Measurements from ENCODE around the gene CENPW. TPM values are rescaled to one million over a fixed set of nuclear protein-coding genes. Genes with fewer than 3 reads are reported as not detected.

The CENPW gene
- total and polyA plus RNA-seq, 9 of the 15 experiments (the other 6 are each of a cell fraction or from before 2014, with no cell fraction given): 48.7 to 285 (median 82.8) TPM

- Histone ChIP-seq H3K36me3 (ENCODE audit: control insufficient read depth, insufficient read depth, low read length) (no peaks in the 10 kb centered on the region), H2AFZ (ENCODE audit: low read depth, low read length) (no peak overlapping the region), H3K4me1 (replicated peaks in 1 of 2; ENCODE audit: control insufficient read depth in 2 of 2, insufficient read depth in 2 of 2, low read length in 2 of 2) (no peaks in the 10 kb centered on the region; a peak in 1 of 5 replicates), H3K27me3 (ENCODE audit: control insufficient read depth in 2 of 2, insufficient read depth in 2 of 2, low read length in 2 of 2) (no peaks in the 10 kb centered on the region), H3K79me2 (ENCODE audit: control insufficient read depth, insufficient read depth, low read length) (no peaks in the 10 kb centered on the region), H3K4me2 (ENCODE audit: insufficient read depth, low read length) (no peak overlapping the region), H4K20me1 (replicated peaks; ENCODE audit: control insufficient read depth, insufficient read depth, low read length) (no peaks in the 10 kb centered on the region), H3K9ac (ENCODE audit: insufficient read depth in 1 of 2, low read depth in 2 of 2, low read length in 2 of 2) (no peak overlapping the region), H3K4me3 (no peak overlapping the region), H3K27ac (ENCODE audit: extremely low read depth, low read depth, low read length) (no peak overlapping the region), H3K9me3 (replicated peaks; ENCODE audit: control insufficient read depth, insufficient read depth, low read depth, low read length) (no peaks in the 10 kb centered on the region), H3K9me1 (ENCODE audit: control insufficient read depth, insufficient read depth, low read length) (no peaks in the 10 kb centered on the region)
- POLR2A ChIA-PET: no interaction called here
- in situ Hi-C loops (cut with MboI) (loop anchor here (25.0 kb wide), 1 partner anchor 296 kb away; no protein-coding TSS in a partner anchor), intact Hi-C loops (cut with micrococcal nuclease) (no loop called here)
- no TSS peak for BruUV-seq (replicated peaks)
- CTCF ChIA-PET (ENCODE audit: low intra/inter-chr PET ratio): no interaction called here
- no peak for FAIRE-seq
- ATAC-seq: no peak
- DNase-seq (ENCODE audit: extremely low read depth in 1 of 4, low spot score in 3 of 4): no peak
- TF ChIP-seq DEAF1 (CRISPR knock-in tag; IDR thresholded peaks at IDR 0.05) (no peak), JUN (IDR thresholded peaks at IDR 0.05; ENCODE audit: borderline replicate concordance, low read depth, low read length) (no peak), JUN (CRISPR knock-in tag; IDR thresholded peaks at IDR 0.05; ENCODE audit: borderline replicate concordance) (no peak), RREB1 (CRISPR knock-in tag; IDR thresholded peaks at IDR 0.05) (no peak), MAFF (IDR thresholded peaks at IDR 0.05; ENCODE audit: low read length) (peak; percentile 31; the same call in 1 of the 2 replicates), SP1 (CRISPR knock-in tag; IDR thresholded peaks at IDR 0.05) (no peak), MAFG (tag; conservative IDR thresholded peaks at IDR 0.05) (peak; percentile 28; the same call in 1 of the 2 replicates), LARP7 (IDR thresholded peaks at IDR 0.05) (no peak), EZH2 (IDR thresholded peaks at IDR 0.05; ENCODE audit: borderline replicate concordance, low read depth, low read length) (no peak), ZNF282 (CRISPR knock-in tag; IDR thresholded peaks at IDR 0.05) (no peak), TAF1 (IDR thresholded peaks at IDR 0.05; ENCODE audit: control insufficient read depth, extremely low read depth, insufficient read depth, low read length, severe bottlenecking) (no peak), C11orf30 (IDR thresholded peaks at IDR 0.05; ENCODE audit: low read depth) (peak; percentile 52; the same call in 1 of the 2 replicates), ZNF76 (CRISPR knock-in tag; IDR thresholded peaks at IDR 0.05; ENCODE audit: borderline replicate concordance) (no peak), CHD4 (IDR thresholded peaks at IDR 0.05; ENCODE audit: insufficient read depth, insufficient replicate concordance, low read depth, low read length, poor library complexity, severe bottlenecking) (no peak), SIRT6 (IDR thresholded peaks at IDR 0.05; ENCODE audit: low read depth, low read length) (no peak), ZNF316 (IDR thresholded peaks at IDR 0.05) (peak; percentile 68), ZNF583 (CRISPR knock-in tag; IDR thresholded peaks at IDR 0.05) (no peak), RBM34 (IDR thresholded peaks at IDR 0.05; ENCODE audit: borderline replicate concordance, insufficient read depth, low read length) (no peak)
- WGBS (ENCODE audit: insufficient coverage, low coverage, missing lambda C conversion rate): 43% methylated on average over 2 of the region's 2 CpGs
Measured at GRCh38 chr6:126333729-126334128, 6.2 kb upstream of the CENPW start.

Measured in K562 (cell line).